ENCODE data around the gene PICALM. TPM values are rescaled to one million over a fixed set of nuclear protein-coding genes. Genes with fewer than 3 reads are reported as not detected.
"Not testable (repeated sequence)": the region's sequence is repeated elsewhere in the genome, so short reads cannot be mapped to it uniquely, and the experiment has no call there.

The PICALM gene
- total RNA-seq, 1 donor from 2014 or later = 204 TPM

- no peaks in the 10 kb centered on the region for H4K20me1 ChIP-seq (ENCODE audit: low read depth)
- Mint-ChIP-seq H3K9me3 (no peaks in the 10 kb centered on the region), H3K27ac (no peak overlapping the region), H3K4me1 (no peaks in the 10 kb centered on the region), H3K27me3 (ENCODE audit: insufficient read depth, low read depth) (peaks cover under 1% of the 10 kb centered on the region), H3K36me3 (no peaks in the 10 kb centered on the region), H3K4me3 (no peak overlapping the region)
- no peak overlapping the region for H3K27ac ChIP-seq
- no peaks in the 10 kb centered on the region for H3K36me3 ChIP-seq
- no peaks in the 10 kb centered on the region for H3K27me3 ChIP-seq
- no peak overlapping the region for H3K9ac ChIP-seq
- H3K4me3 ChIP-seq = no peak overlapping the region
- H2AFZ ChIP-seq (replicated peaks) = no peak overlapping the region
- no peaks in the 10 kb centered on the region for H3K9me3 ChIP-seq (ENCODE audit: low read depth)
- DNase-seq (ENCODE audit: low spot score) = no peak
- no peaks in the 10 kb centered on the region for H3K79me2 ChIP-seq (ENCODE audit: low read depth)
- no peak overlapping the region for H3K4me2 ChIP-seq
- TF ChIP-seq, protein P1, sequence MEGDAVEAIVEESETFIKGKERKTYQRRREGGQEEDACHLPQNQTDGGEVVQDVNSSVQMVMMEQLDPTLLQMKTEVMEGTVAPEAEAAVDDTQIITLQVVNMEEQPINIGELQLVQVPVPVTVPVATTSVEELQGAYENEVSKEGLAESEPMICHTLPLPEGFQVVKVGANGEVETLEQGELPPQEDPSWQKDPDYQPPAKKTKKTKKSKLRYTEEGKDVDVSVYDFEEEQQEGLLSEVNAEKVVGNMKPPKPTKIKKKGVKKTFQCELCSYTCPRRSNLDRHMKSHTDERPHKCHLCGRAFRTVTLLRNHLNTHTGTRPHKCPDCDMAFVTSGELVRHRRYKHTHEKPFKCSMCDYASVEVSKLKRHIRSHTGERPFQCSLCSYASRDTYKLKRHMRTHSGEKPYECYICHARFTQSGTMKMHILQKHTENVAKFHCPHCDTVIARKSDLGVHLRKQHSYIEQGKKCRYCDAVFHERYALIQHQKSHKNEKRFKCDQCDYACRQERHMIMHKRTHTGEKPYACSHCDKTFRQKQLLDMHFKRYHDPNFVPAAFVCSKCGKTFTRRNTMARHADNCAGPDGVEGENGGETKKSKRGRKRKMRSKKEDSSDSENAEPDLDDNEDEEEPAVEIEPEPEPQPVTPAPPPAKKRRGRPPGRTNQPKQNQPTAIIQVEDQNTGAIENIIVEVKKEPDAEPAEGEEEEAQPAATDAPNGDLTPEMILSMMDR (IDR thresholded peaks at IDR 0.05) = no peak
- TF ChIP-seq EZH2 (IDR thresholded peaks at IDR 0.05) = no peak
- H3F3A ChIP-seq (ENCODE audit: low read depth) = no peaks in the 10 kb centered on the region
- H3K4me1 ChIP-seq = no peaks in the 10 kb centered on the region
These were observed 20.8 kb upstream of the PICALM start for GRCh38 chr11:86089659-86090058.

- H3K27ac Mint-ChIP-seq; H3K4me2 ChIP-seq; H4K20me1 ChIP-seq (ENCODE audit: low read depth); H3F3A ChIP-seq (ENCODE audit: low read depth); H3K36me3 Mint-ChIP-seq; H3K9me3 ChIP-seq (ENCODE audit: low read depth); H3K9ac ChIP-seq; H3K4me3 ChIP-seq; H3K79me2 ChIP-seq (ENCODE audit: low read depth); H3K9me3 Mint-ChIP-seq; H3K4me1 ChIP-seq; H3K27me3 ChIP-seq; H3K36me3 ChIP-seq; H3K4me1 Mint-ChIP-seq; H3K27ac ChIP-seq; DNase-seq (ENCODE audit: low spot score); H3K4me3 Mint-ChIP-seq; H3K27me3 Mint-ChIP-seq (ENCODE audit: insufficient read depth, low read depth); H2AFZ ChIP-seq (replicated peaks): not testable (repeated sequence)
These were observed 18.8 kb upstream of the PICALM start for GRCh38 chr11:86087688-86088087.

DNA sequence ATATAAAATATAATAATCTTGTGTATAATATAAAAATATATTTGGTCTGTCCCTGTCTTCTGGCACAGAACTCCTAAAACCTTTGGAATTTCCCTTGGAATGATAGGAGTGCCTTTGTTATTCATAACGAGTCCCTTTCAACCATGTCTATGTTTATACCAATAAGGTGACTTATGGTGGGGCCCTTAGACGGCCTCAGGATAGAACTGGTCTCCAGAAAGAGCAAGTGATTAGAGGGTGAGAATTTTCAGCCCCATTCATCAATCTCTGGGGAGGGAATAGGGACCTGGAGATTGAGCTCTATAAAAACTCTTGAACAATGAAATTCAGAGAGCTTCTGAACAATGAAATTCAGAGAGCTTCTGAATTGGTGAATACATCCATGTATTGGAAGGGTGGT is 18.4 kb upstream of the PICALM start:
- TF ChIP-seq, protein P1 (IDR thresholded peaks at IDR 0.05) = no peak
- TF ChIP-seq EZH2 (IDR thresholded peaks at IDR 0.05) (no peak), EZH2phosphoT487 (IDR thresholded peaks at IDR 0.05) (no peak)
- H3K27me3 Mint-ChIP-seq (ENCODE audit: insufficient read depth, low read depth) = no peaks in the 10 kb centered on the region
- no peak overlapping the region for H3K4me3 Mint-ChIP-seq
- no peak for DNase-seq (ENCODE audit: low spot score)
- no peaks in the 10 kb centered on the region for H3K4me1 ChIP-seq
- H3K9ac ChIP-seq = no peak overlapping the region
- H3K4me1 Mint-ChIP-seq = no peaks in the 10 kb centered on the region
- H3K27ac ChIP-seq = no peak overlapping the region
- H3F3A ChIP-seq (ENCODE audit: low read depth) = no peaks in the 10 kb centered on the region
- H2AFZ ChIP-seq (replicated peaks) = no peak overlapping the region
- peaks cover 4% of the 10 kb centered on the region for H3K9me3 Mint-ChIP-seq
- no peaks in the 10 kb centered on the region for H3K36me3 ChIP-seq
- no peaks in the 10 kb centered on the region for H4K20me1 ChIP-seq (ENCODE audit: low read depth)
- H3K4me3 ChIP-seq = no peak overlapping the region
- H3K9me3 ChIP-seq (ENCODE audit: low read depth) = no peaks in the 10 kb centered on the region
- H3K27me3 ChIP-seq = no peaks in the 10 kb centered on the region
- no peak overlapping the region for H3K27ac Mint-ChIP-seq
- no peaks in the 10 kb centered on the region for H3K36me3 Mint-ChIP-seq
- H3K4me2 ChIP-seq = no peak overlapping the region
- H3K79me2 ChIP-seq (ENCODE audit: low read depth) = no peaks in the 10 kb centered on the region

DNA sequence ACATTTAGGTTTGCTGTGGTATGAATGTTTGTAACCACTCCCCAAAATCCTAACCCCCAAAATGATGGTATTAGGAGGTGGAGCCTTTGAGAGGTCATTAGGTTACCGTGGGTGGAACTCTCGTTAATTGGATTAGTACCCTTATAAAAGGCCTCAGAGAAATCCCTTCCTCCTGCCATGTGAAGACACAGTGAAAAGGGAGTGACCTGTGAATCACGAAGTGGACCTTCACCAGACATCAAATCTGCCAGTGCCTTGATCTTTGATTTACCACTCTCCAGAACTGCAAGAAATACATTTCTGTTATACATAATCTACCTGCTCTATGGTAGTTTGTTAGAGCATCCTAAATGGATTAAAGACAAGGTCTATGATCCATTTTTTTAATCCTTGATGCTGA is 12.6 kb upstream of the PICALM start:
- Histone ChIP-seq H3K4me3 (no peak overlapping the region), H3K9ac (no peak overlapping the region), H3K4me1 (peaks cover 5% of the 10 kb centered on the region), H3K27ac (no peak overlapping the region), H3K27me3 (no peaks in the 10 kb centered on the region), H2AFZ (replicated peaks) (no peak overlapping the region), H3F3A (ENCODE audit: low read depth) (no peaks in the 10 kb centered on the region), H3K79me2 (ENCODE audit: low read depth) (no peaks in the 10 kb centered on the region), H3K36me3 (no peaks in the 10 kb centered on the region), H3K9me3 (ENCODE audit: low read depth) (no peaks in the 10 kb centered on the region), H4K20me1 (ENCODE audit: low read depth) (no peaks in the 10 kb centered on the region), H3K4me2 (no peak overlapping the region)
- Mint-ChIP-seq H3K9me3 (peaks cover 4% of the 10 kb centered on the region), H3K4me1 (peaks cover 8% of the 10 kb centered on the region), H3K27ac (no peak overlapping the region), H3K4me3 (no peak overlapping the region), H3K36me3 (no peaks in the 10 kb centered on the region), H3K27me3 (ENCODE audit: insufficient read depth, low read depth) (no peaks in the 10 kb centered on the region)
- DNase-seq (ENCODE audit: low spot score) = peak; percentile 32
- TF ChIP-seq EZH2 (IDR thresholded peaks at IDR 0.05) (no peak), EZH2phosphoT487 (IDR thresholded peaks at IDR 0.05) (no peak)
- TF ChIP-seq, protein P1 (IDR thresholded peaks at IDR 0.05) = no peak

Measured in neural progenitor cell (in vitro differentiated cells).